Trophoblast cell (in vitro differentiated cells and primary cell): ENCODE results near the gene SH3BGRL.
"Not testable (repeated sequence)": the region's sequence is repeated elsewhere in the genome, so short reads cannot be mapped to it uniquely, and the experiment has no call there.

ENCODE experiments used
- DNase-seq, 2 donors: peaks; one replicate each; pipeline ENCODE4 v3.0.0-alpha.2; 2016
- H2AFZ ChIP-seq: 2 replicates; pipeline ENCODE4 v1.6.1; 2013; ENCODE audit warnings: low read length, moderate library complexity, mild to moderate bottlenecking; ENCODE audit not compliant: insufficient read depth, poor library complexity
- H2AK5ac ChIP-seq: 2 replicates; pipeline ENCODE4 v1.6.1; 2013; ENCODE audit warnings: mild to moderate bottlenecking, low read length
- H2BK120ac ChIP-seq: 2 replicates; pipeline ENCODE4 v1.6.1; 2013; ENCODE audit warnings: low read length, mild to moderate bottlenecking, moderate library complexity; ENCODE audit not compliant: insufficient read depth, poor library complexity
- H2BK12ac ChIP-seq: 2 replicates; pipeline ENCODE4 v1.6.1; 2013; ENCODE audit warnings: mild to moderate bottlenecking, low read length, moderate library complexity
- H2BK5ac ChIP-seq: 2 replicates; pipeline ENCODE4 v1.6.1; 2013; ENCODE audit warnings: low read length, low read depth, moderate library complexity, mild to moderate bottlenecking; ENCODE audit not compliant: poor library complexity
- H3K14ac ChIP-seq: 2 replicates; pipeline ENCODE4 v1.6.1; 2013; ENCODE audit warnings: mild to moderate bottlenecking, low read length
- H3K18ac ChIP-seq: 2 replicates; pipeline ENCODE4 v1.6.1; 2013; ENCODE audit warnings: mild to moderate bottlenecking, low read length
- H3K23ac ChIP-seq: 2 replicates; pipeline ENCODE4 v1.6.1; 2013; ENCODE audit warnings: low read length
- H3K27ac ChIP-seq: 2 replicates; pipeline ENCODE4 v1.5.1; 2013; ENCODE audit warnings: low read depth, mild to moderate bottlenecking, inconsistent platforms, low read length, moderate library complexity
- H3K27me3 ChIP-seq: 2 replicates; pipeline ENCODE4 v1.6.1; 2013; ENCODE audit warnings: inconsistent platforms, mild to moderate bottlenecking, low read length, moderate library complexity; ENCODE audit not compliant: insufficient read depth
- H3K36me3 ChIP-seq, 2 experiments: 1 replicate in 1 of 2; 2 replicates in 1 of 2; pipeline ENCODE4 v1.6.1; 2013; ENCODE audit warnings: low read length in 2 of 2, mild to moderate bottlenecking in 2 of 2, moderate library complexity in 1 of 2; ENCODE audit not compliant: insufficient read depth in 2 of 2, control insufficient read depth in 1 of 2
- H3K4ac ChIP-seq: 2 replicates; pipeline ENCODE4 v1.6.1; 2013; ENCODE audit warnings: low read depth, mild to moderate bottlenecking, low read length, moderate library complexity
- H3K4me1 ChIP-seq, 2 experiments: 1 replicate in 1 of 2; 2 replicates in 1 of 2; pipeline ENCODE4 v1.6.1; 2013; ENCODE audit warnings: low read length in 2 of 2, mild to moderate bottlenecking in 2 of 2, moderate library complexity in 1 of 2; ENCODE audit not compliant: insufficient read depth in 2 of 2, control insufficient read depth in 1 of 2
- H3K4me2 ChIP-seq: 2 replicates; pipeline ENCODE4 v1.6.1; 2013; ENCODE audit warnings: inconsistent platforms, mild to moderate bottlenecking, low read length, moderate library complexity
- H3K4me3 ChIP-seq: 2 replicates; pipeline ENCODE4 v1.5.1; 2013; ENCODE audit warnings: mild to moderate bottlenecking, low read depth, low read length, inconsistent platforms
- H3K79me1 ChIP-seq: one replicate; pipeline ENCODE4 v1.6.1; 2013; ENCODE audit warnings: low read length
- H3K79me2 ChIP-seq: 2 replicates; pipeline ENCODE4 v1.6.1; 2013; ENCODE audit warnings: low read length, mild to moderate bottlenecking; ENCODE audit not compliant: control insufficient read depth, insufficient read depth, poor library complexity
- H3K9ac ChIP-seq: 2 replicates; pipeline ENCODE4 v1.6.1; 2013; ENCODE audit warnings: mild to moderate bottlenecking, low read length
- H3K9me3 ChIP-seq: 2 replicates; pipeline ENCODE4 v1.6.1; 2013; ENCODE audit warnings: low read depth, mild to moderate bottlenecking, control low read depth, inconsistent platforms, low read length; ENCODE audit not compliant: insufficient read depth
- H4K12ac ChIP-seq: 2 replicates; pipeline ENCODE4 v1.6.1; 2013; ENCODE audit warnings: low read depth, mild to moderate bottlenecking, low read length, moderate library complexity
- H4K8ac ChIP-seq: 2 replicates; pipeline ENCODE4 v1.6.1; 2013; ENCODE audit warnings: low read depth, mild to moderate bottlenecking, low read length, moderate library complexity
- H4K91ac ChIP-seq: one replicate; pipeline ENCODE4 v1.6.1; 2013; ENCODE audit warnings: low read depth, mild to moderate bottlenecking, low read length, moderate library complexity
- WGBS: extraction: QIAGEN DNeasy Blood & Tissue Kit; methylation state at CpG from one replicate; pipeline ENCODE4 v1.1.7; 2013; ENCODE audit warnings: missing lambda C conversion rate; ENCODE audit not compliant: insufficient read length, insufficient coverage; ENCODE audit errors: extremely low coverage; 5-methylcytosine and 5-hydroxymethylcytosine counted together

Gene SH3BGRL

GRCh38 chrX:81316163-81316562 lies 114.3 kb downstream of the SH3BGRL start:
- H3K27ac ChIP-seq = no peak overlapping the region
- no peak overlapping the region for H3K9ac ChIP-seq
- H2BK12ac ChIP-seq = no peak overlapping the region
- no peak overlapping the region for H2AK5ac ChIP-seq
- H3K79me2 ChIP-seq = no peaks in the 10 kb centered on the region
- no peak overlapping the region for H4K91ac ChIP-seq
- no peak overlapping the region for H3K23ac ChIP-seq
- H3K9me3 ChIP-seq = no peaks in the 10 kb centered on the region
- H3K4me3 ChIP-seq = no peak overlapping the region
- H2BK5ac ChIP-seq = no peak overlapping the region
- no peaks in the 10 kb centered on the region for H3K79me1 ChIP-seq
- no peak overlapping the region for H3K18ac ChIP-seq
- H4K8ac ChIP-seq = no peak overlapping the region
- no peak overlapping the region for H4K12ac ChIP-seq
- H2BK120ac ChIP-seq = no peak overlapping the region
- no CpG with 5 or more reads among the region's 5 CpGs for WGBS
- H3K36me3 ChIP-seq = no peaks in the 10 kb centered on the region
- no peak overlapping the region for H3K4me2 ChIP-seq
- H3K14ac ChIP-seq = no peak overlapping the region
- H3K4ac ChIP-seq = no peak overlapping the region
- H3K27me3 ChIP-seq = no peaks in the 10 kb centered on the region
- no peak for DNase-seq
- H3K4me1 ChIP-seq = no peaks in the 10 kb centered on the region
- no peak overlapping the region for H2AFZ ChIP-seq

GRCh38 chrX:81331653-81332052 lies 129.8 kb downstream of the SH3BGRL start:
- not testable (repeated sequence) for H3K23ac ChIP-seq, H4K12ac ChIP-seq, H2BK5ac ChIP-seq, H2AFZ ChIP-seq, DNase-seq, H3K18ac ChIP-seq, H3K9me3 ChIP-seq, H4K91ac ChIP-seq, H3K27ac ChIP-seq, H3K27me3 ChIP-seq, H3K4me3 ChIP-seq, H3K9ac ChIP-seq, H3K4me1 ChIP-seq, H3K36me3 ChIP-seq, H3K4me2 ChIP-seq, H2BK12ac ChIP-seq, H3K14ac ChIP-seq, H2BK120ac ChIP-seq, H3K79me1 ChIP-seq, H4K8ac ChIP-seq, H2AK5ac ChIP-seq, H3K4ac ChIP-seq, H3K79me2 ChIP-seq
- no CpG with 5 or more reads among the region's 1 CpG for WGBS

GRCh38 chrX:81336455-81337152 lies 134.7 kb downstream of the SH3BGRL start:
- no peak overlapping the region for H4K91ac ChIP-seq
- H2BK5ac ChIP-seq = no peak overlapping the region
- no peak overlapping the region for H4K8ac ChIP-seq
- H3K36me3 ChIP-seq = no peaks in the 10 kb centered on the region
- no peaks in the 10 kb centered on the region for H3K79me2 ChIP-seq
- no peak overlapping the region for H2AFZ ChIP-seq
- no peak overlapping the region for H2AK5ac ChIP-seq
- WGBS = no CpG with 5 or more reads among the region's 4 CpGs
- no peak overlapping the region for H2BK12ac ChIP-seq
- no peak overlapping the region for H4K12ac ChIP-seq
- H3K79me1 ChIP-seq = no peaks in the 10 kb centered on the region
- DNase-seq = no peak
- H3K27me3 ChIP-seq = no peaks in the 10 kb centered on the region
- H2BK120ac ChIP-seq = no peak overlapping the region
- H3K4ac ChIP-seq = no peak overlapping the region
- H3K14ac ChIP-seq = no peak overlapping the region
- no peak overlapping the region for H3K23ac ChIP-seq
- no peak overlapping the region for H3K4me3 ChIP-seq
- no peak overlapping the region for H3K4me2 ChIP-seq
- H3K27ac ChIP-seq = no peak overlapping the region
- no peak overlapping the region for H3K9ac ChIP-seq
- no peaks in the 10 kb centered on the region for H3K4me1 ChIP-seq
- no peak overlapping the region for H3K18ac ChIP-seq
- H3K9me3 ChIP-seq = no peaks in the 10 kb centered on the region

- Histone ChIP-seq H3K79me2 (no peaks in the 10 kb centered on the region), H2AFZ (no peak overlapping the region), H3K9me3 (no peaks in the 10 kb centered on the region), H3K9ac (no peak overlapping the region), H3K18ac (no peak overlapping the region), H3K79me1 (no peaks in the 10 kb centered on the region), H2BK120ac (no peak overlapping the region), H3K23ac (no peak overlapping the region), H4K8ac (no peak overlapping the region), H2BK12ac (no peak overlapping the region), H3K14ac (no peak overlapping the region), H4K91ac (no peak overlapping the region), H3K27ac (no peak overlapping the region), H3K36me3 (no peaks in the 10 kb centered on the region), H3K27me3 (no peaks in the 10 kb centered on the region), H2BK5ac (no peak overlapping the region), H3K4me2 (no peak overlapping the region), H3K4ac (no peak overlapping the region), H4K12ac (no peak overlapping the region), H2AK5ac (no peak overlapping the region), H3K4me1 (no peaks in the 10 kb centered on the region), H3K4me3 (no peak overlapping the region)
- no CpG with 5 or more reads among the region's 3 CpGs for WGBS
- no peak for DNase-seq
These were observed 135.9 kb downstream of the SH3BGRL start for GRCh38 chrX:81337805-81338204.
